GM18867 (cell line): ENCODE results near the gene RCSD1.

ENCODE experiments used
- ATAC-seq: cut with Tn5 transposase; IDR thresholded peaks from one replicate; pipeline ENCODE4 v1.9.1; 2021; ENCODE audit warnings: mild to moderate bottlenecking, moderate library complexity; ENCODE audit not compliant: unreplicated experiment

The RCSD1 gene

DNA sequence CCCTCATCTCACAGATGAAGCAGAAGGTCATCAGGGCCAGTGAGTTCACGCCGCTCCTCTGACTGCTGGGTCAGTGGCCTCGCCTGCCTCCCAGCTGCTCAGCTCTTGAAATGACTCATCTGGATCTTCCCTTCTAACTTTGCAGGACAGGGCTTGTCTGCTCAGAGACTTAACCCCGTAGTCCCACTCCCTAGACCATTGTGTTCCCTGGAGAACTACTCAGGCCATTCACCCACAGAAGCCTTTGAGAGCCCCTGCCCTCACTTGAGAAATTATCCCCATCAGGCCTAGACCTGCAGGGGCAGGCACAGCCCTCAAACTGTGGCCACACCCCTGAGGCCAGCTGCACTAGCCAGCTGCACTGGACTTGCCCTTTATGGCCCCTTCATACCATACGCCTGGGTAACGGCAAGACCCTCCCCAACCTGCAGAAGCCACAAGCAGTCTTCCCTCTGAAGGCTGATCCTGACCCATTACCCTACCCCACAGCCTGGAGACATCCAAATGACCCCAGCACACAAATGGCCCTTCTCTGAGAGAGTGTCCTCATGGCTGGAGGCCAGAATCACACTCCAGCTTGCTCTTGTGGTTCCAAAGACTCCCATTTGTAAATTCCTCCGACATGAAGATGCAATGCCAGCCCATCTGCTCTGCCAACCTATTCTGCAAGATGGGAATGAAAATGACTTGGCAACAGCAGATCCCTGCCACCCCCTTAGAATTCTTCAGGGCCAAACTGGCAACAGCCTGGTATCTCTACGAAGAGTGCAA, 33.2 kb downstream of the RCSD1 start:
- ATAC-seq, result peak; percentile 61

DNA sequence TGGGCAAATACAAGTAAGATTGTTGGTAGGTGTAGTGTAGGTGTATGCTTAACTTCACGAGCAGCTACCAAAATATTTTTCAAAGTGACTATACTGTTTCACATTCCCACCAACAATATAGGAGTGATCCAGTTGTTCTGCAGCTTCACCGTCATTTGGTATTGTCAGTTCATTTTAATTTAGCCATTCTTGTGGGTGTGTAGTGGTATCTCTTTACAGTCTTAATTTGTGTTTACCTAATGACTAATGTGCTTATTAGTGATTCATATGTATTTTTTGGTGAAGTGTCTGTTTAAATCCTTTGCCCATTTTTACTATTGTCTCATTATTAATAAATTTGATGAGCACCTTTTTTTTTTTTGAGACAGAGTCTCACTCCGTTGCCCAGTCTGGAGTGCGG, 35.4 kb downstream of the RCSD1 start:
- no peak for ATAC-seq

DNA sequence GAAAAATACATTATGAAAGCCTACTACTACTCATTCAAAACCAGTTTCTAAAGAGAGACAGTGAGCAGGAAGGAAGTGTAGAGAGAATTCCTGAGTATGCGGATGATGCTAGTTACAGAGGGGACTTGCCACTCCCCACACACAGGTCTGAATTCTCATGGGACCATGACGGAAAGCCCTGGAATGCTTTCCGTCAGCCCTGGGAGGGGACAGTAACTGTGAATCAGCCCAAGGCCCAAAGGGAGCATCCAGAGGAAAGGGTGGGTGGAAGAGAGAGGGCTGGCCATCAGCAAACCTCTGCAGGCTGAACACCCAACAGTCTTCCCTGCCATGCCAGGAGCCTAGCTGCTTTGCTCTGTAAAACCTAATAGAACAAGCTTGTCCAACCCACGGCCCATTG, 36.4 kb downstream of the RCSD1 start:
- no peak for ATAC-seq

DNA sequence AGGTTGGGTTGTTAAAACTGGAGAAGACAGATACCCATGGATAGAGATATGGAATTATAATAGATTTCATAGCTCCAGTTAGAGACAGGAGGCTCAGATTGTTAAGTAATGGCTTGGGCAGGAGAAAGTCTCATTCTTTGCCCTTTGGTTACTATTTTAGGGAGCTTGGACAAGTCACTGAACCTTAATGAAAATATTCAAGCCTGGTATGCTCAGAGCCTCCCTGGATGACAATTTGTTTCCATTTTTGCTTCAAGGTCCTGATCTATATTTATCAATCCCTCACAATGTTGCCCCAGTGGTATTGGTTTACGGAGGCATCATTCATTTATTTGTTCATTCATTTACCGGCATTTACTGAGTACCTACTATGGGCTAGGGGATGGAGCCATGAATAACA, 37.5 kb downstream of the RCSD1 start:
- ATAC-seq, result no peak

DNA sequence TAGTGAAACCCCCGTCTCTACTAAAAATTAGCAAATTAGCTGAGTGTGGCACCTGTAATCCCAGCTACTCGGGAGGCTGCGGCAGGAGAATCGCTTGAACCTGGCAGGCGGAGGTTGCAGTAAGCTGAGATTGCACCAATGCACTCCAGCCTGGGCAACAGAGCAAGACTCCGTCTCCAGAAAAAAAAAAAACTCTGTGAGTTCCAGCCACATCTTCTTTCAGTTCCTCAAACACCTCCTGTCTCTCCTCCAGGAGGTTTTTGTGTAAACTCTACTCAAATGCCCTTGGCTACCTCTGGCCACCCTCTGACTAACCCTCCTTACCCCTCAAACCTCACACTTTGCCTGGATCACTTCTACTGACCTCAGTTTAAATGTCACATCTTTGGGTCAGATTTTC, 38.1 kb downstream of the RCSD1 start:
- ATAC-seq, result peak; percentile 72

DNA sequence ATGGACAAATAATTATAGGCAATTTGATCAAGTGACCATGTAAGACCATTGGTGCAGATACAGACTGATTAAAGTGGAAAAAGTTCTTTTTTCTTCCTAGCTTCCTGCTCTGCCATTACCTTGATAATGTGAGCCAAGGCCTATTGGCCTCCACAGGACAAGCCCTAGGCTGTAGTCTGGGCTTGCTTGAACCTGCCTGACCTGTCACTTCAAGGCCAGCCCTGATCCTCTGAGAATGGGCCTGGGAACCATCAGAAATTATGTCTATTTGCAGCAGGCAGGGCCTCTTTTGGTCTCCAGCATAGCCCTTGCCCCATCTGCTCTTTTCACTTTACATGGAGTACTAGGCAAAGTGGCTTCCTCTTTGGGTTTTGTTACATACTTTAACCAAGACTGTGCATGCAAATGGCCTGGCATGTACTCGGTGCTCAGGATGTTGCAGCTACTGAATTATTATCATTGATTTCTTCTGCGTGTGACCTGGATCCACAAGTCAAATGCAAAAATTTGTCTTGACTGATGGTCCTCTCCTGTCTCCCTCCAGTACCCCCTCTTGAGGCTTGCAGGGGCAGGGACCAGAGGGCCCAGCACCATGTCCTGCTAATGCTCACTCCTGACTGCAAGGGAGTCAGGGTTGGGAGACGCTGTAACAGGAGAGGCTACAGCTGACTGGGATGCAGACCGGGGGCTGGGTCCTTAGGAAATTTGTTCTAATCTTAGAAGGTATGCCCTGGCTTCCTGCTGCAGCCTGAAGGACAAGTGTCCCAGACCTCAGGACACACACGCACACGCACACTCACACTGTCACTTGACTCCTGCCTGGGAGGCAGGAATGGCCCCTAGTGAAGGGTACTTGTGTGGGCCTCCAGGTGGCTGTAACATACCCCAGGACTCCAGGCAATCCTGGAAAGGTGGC, 39.4 kb downstream of the RCSD1 start:
- peak; percentile 72 for ATAC-seq

DNA sequence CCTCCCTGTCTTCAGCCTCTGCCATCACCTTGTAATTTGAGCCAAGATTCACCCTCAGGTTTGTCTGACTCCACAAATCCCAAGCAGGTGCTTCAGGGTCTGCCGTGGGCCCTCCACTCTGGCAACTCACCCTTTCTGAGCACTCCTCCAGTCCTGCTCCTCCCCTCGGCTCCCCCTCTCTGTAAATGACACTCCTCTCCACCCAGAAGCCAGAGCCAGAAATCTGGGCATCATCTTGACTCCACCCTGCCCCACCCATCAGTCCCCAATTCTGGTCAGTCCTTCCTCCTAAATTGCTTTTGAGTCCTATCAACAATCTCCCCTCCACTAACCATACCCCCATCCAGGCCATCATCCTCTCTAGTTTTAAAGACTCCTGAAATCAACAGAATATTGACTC, 40.5 kb downstream of the RCSD1 start:
- no peak for ATAC-seq

DNA sequence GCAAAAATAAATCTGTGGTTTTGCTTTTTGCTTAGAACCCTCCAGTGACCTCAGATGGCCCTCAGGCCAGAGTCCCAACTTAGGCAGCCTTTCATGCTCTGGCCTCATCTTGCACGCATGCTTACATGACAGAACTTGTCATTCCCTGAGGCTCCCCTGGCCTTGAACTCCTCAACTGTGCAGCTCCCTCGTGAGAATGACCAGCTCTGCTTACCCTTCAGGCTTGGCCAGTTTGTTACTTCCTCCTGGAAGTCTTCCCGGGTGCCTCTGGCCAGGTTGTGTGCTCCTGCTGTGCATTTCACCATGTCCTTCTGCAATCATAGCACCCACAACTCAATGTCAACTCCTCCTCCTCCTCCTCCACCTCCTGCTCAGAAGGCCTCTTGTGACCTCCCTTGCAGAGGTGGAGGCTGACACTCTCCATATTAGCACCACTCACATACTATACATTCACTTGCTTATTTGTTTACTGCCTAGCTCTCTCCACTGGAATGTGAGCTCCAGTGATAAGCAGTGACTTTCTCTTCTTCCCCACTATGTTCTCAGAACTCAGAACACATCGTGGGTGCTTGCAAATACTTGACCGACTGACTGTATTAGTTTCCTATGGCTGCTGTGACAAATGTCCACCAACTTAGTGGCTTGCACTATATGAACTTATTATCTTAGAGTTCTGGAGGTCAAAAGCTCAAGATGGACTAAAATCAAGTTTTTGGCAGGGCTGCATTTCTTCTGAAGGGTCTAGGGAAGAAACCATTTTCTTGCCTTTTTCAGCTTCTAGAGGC, 41.9 kb downstream of the RCSD1 start:
- ATAC-seq, result no peak

DNA sequence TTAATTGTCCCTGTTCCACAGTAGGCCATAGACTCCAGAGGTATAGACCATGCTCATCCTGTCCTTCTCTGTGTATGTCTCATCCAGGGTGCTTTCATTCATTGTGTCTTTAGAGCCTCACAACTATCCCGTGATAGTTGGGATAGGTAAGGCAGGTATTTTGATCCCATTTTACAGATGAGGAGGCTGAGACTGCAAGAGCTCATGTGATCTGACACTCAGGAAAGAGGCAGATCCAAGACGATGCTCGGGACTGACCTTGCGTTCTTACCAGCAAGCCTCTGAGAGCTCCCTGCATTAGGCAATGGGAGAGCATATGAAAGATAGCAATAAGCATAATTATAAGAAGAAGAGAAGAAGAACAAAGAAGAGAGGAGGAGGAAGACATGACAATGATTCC, 42.8 kb downstream of the RCSD1 start:
- no peak for ATAC-seq

DNA sequence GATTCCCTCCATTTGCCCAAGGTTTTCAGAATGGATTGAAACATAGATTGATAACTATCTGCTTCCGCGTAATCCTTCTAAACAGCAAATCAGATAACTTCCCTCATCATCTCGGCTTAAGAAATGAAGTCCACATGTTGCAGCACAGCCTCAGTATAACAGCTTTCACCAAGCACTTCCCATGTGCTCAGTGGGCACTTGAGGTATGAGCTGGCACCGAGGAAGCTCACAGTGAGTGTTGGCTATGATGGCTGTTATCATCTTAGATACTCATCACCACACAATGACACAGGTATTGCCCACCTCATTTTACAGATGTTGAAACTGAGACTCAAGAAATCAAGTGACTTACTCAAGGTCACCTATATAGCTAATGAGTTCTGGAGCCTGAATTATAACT, 43.2 kb downstream of the RCSD1 start:
- ATAC-seq, result no peak

DNA sequence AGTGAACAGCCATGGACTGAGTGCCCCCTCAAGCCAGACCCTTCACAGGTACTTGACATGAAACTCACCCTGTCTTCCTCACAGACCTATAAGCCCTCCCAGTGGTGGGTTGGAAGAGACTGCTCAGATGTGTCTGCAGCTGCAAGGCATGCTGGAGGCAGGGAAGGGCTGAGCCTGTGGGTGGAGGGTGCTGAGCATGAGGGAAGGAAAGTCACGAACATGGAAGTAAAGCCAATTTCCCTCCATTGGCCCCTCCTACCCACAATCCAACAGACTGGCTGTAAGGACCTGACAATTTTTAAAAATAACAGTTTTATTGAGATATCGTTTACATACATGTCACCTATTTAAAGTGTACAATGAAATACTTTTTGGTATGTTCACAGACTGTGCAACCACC, 44.1 kb downstream of the RCSD1 start:
- no peak for ATAC-seq

DNA sequence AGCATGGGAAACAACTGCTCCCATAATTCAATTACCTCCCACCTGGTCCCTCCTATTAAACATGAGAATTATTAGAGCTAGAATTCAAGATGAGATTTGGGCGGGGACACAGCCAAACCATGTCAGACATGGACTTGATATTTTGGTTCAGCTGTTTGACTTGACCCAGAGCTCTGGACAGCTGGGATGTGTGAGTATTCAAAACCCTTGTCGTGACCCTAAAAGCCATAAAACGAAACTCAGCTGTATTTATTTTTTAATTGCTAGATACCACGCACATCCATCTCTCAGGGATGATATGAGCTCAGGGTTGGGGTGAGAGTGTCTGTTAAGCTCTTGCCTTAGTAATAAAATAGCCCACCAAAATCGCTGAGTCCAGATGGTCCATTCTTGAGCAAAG, 45.4 kb downstream of the RCSD1 start:
- ATAC-seq, result no peak

DNA sequence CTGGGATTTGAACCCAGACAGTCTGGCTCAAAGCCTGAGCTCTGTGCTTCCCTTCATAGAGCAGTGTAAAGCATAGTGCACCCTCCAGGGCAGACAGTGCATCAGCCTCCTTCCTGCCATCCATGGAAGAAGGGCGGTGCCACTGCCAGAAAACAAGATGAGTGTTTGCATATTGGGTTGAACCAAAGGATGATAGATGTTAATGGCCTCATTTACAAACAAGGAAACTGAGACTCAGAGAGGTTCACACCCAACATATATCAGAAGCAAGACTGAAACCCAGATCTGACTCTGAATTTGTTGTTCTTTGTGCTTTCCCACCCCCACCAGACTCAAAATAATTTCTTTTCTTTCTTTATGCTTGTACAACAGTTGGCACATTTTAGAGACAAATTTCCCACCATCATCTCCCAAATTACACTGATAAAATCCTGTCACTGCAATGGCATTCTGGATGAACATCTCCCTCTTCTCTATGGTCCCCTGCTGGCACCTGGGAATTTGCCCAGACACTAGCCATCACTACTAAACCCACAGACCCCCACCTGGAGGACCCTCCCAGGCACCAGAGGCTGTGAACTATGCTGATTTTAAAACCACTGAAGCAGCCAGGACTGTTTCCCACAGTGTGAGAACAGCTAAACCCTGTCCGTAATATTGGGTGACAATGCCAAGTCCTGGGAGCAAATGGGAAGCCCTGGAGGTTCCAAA, 46.3 kb downstream of the RCSD1 start:
- peak; percentile 59 for ATAC-seq

DNA sequence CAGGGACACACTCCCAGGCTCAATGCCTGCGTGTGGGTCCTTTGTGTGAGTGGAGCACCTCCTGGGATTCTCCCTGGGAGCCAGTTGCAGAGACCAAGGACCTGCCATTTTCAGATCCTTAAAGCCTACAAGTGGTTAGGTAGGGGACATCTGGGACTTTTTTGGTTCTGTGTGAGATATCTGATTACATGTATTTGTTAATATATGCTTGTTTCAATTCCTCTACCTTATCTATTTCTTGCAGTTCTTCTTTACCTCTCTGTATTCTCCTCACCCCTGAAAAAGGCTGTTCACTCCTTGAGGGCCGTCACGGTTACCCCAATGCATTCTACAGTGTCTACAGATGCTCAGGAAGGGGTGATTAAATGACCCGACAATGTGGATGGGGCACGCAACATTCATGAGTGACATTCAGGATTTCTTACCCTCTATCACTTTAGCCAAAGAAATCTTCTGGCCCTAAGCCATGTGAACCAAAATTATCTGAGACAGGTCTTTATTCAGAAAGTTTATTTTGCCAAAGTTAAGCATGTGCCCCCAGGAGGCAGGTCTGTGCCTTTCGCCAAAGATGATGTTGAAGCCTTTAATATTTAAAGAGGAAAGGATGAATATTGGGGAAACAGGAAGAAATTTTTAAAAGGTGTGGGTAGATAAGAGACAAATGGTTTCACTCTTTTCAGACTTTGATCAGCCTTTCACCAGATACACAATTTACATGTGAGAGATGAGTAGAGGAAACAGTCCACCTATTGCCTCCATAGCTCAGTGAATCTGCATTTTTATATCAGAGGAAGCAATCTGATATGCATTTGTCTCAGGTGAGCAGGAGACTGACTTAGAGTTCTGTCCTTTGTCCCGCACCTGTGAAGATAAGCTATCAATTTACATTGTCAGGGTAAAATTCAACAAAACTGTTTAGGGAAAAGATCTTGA, 47.1 kb downstream of the RCSD1 start:
- peak; percentile 34 for ATAC-seq

DNA sequence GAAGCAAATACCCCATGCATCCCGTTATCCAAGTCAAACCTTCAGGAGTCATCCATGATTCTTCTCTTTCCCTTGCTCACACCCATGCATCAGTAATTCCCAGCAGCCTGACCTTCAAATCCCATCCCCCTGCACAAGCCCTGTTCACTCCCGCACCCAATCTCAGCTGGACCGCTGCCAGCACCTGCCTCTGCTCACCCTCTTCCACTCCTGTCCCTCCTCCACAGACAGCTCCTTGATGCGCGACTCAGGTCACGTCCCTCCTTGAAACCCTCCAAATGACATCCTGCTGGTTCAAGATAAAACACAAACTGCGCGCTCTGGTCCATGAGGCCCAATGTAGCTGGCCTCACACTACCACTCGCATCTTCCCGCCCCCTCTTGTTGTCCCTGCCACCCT, 48.4 kb downstream of the RCSD1 start:
- ATAC-seq, result no peak

DNA sequence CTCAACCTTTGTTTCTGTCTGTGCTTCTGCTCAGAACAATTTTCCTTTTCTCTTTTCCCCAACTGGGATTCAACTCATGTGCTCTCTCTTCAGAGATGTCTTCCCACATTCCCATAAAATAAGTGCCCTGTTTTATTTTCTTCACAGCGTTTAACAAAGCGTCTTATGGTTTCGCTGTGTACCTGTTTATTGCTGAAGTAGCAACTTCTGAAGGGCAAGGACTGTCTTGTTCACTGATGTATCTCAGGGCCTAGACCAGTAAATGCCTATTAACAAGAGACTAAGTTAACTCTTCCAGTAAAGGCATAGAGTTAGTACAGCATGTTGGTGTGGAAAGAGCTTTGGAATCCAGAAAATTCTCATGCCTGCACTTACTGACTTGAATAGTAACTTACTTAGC, 48.8 kb downstream of the RCSD1 start:
- ATAC-seq, result no peak

DNA sequence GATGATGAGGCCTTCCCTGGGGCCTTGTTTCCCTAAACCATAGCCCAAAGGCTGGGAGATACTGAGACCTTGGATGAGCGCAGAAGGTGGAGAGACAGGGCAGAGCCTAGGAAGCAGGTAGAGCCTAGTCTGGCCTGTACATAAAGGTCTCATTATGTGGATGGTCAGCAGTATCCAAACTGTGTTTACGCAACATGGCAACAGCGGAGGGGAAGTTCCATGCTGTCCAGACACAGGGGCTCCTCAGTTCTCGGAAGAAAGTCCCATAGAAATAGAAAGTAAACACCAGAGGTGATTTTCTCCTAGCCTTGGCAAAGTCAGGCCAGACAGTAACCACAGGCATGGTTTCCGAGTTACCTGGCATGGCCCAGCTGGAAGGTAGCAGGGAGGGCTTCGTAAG, 49.7 kb downstream of the RCSD1 start:
- no peak for ATAC-seq

DNA sequence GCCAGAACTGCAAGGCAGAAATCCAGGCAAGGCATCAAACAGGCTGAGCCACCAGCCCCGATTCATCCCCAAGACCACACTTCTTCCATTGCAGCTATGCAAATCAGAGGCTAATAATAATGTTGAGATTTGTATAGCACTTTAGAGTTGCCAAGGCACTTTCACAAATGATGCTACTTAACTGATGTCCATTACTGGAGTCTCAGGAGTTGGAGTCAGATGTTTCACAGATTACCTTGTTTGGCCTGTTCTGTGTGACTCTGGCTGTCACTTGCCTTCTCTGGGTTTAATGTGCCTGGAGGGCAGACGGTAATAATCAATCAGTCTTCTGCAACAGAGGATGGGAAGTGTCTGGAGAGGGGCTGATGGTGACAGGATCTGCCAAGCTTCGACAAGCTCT, 51.0 kb downstream of the RCSD1 start:
- ATAC-seq, result peak; percentile 30

DNA sequence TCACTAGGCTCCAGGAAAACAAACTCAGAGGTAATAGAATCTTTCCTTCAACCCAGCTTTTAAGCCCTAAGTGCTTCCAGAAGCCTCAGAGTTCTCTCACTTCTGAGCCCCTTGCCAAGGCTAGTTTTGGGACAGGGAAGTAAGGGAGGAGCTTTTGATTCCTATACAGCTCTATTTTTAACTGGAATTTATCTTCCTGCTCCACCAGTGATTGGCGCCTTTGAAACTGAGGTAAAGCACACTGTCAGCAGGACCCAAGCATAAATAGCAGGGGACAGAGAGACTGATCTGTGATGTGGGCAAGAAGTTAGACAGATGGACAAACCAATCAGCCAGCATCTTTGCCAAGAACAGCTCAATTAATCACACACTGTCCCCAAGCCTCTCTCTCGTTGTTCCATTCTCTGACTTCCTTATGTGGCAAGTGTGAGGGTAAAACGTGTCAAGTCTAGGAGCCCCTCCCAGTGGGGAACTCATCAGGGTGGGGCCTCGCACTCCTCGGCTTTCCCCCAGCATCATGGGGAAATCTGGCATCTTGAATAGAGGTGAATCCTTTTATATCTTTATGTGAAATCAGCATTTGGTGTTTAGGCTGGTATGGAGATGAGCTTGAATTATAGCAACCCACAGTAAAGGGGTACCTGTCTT, 51.5 kb downstream of the RCSD1 start:
- no peak for ATAC-seq
